Left lobe of liver (tissue), 2 donors: ENCODE results near the gene SEC23A. TPM values are rescaled to one million over a fixed set of nuclear protein-coding genes. Genes with fewer than 3 reads are reported as not detected.
"Not testable (repeated sequence)": the region's sequence is repeated elsewhere in the genome, so short reads cannot be mapped to it uniquely, and the experiment has no call there.

ENCODE experiments used
- ATAC-seq: fragments of 200-7000 bp; cut with Tn5 transposase; one replicate; pipeline ENCODE4 v1.9.1; 2020; ENCODE audit warnings: mild to moderate bottlenecking, moderate library complexity
- DNase-seq: peaks from one replicate; pipeline ENCODE4 v3.0.0-alpha.2; 2020; ENCODE audit warnings: low spot score
- total RNA-seq: library from RNA; stranded (reverse); gene quantifications from one replicate; pipeline ENCODE4 v1.2.1, GENCODE V29; 2021
- donor health status: DM: no; HTN: no; CAD: no; lungs with moderate emphysema.
- donor health status: DM: no; HTN: yes; CAD: no.

SEC23A gene
- 67.7 TPM for total RNA-seq

DNA sequence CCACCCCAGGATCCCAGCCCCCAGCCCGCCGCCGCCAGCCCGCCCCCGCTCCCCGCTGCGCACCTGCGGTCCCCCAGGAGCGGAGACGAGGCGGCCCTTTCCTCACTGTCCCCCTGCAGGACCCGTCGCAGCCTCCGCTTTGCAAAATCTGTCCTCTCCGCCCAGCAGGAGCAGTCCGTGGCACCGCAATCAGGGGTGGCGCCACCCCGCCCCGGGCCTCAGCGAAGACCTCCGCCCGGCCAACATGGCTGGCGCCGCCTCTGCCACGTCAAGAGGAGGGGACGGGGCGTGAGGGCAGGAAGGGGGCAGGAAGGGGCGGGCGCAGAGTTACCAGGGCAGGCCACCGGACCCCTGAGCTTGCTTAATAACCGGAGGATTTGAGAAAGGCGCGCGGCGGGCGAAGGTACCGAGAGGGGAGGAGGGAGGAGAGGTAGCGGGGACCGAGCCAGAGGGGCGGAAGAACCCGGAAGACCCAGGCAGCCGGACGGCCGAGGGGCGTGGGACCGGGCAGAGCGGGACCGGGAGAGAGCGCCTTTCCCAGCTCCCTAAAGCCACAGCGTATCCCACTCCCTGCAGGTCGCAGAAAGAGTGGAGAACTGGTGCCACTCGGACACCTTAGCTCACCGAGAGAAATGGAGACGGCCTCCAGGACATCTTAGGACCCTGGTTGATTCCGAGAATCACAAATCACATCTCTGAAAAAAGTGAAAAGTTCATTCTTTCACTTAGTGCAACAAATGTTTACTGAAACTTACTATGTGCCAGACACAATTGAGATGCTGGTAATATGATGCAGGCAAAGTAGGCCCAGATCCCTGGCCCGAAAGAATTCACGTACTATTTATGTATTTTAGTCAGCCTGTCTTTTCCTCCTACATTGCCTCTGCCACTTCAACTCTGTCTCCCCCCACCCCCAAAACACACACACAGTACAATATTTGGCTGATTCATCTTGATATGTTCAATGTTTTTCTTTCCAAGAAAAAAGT lies at the start of gene SEC23A:
Gene SEC23A, minus strand, starts transcription at position 267 of the 989 bp plus-strand sequence. CDS start 7,117 bp downstream, outside the sequence.
- ATAC-seq (peak; percentile 95), DNase-seq (peak; percentile 95)

DNA sequence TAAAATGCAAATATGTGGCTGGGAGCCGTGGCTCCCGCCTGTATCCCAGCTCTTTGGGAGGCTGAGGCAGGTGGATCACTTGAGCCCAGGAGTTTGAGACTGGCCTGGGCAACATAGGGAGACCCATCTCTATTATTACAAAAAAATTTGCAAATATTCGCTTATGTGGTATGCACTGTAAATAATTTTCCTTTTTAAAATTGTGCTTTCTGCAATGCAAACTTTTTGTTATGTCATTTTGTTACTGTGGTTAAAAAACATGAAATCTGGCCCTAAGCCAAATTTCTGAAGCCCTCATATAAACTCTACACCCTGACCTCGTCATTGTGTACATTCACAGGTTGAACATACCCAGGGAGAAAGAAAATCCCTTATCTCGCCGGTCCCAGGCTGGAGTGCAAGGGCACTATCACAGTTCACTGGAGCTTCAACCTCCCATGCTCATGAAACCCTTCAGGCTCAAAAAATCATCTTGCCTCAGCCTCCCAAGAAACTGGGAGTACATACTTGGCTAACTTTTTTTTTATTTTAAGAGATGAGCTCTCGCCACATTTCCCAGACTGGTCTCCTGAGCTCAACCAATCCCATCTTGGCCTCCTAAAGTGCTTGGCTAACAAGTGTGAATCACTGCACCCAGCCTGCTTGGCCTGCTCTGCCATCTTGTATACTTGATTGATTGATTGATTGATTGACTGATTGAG lies 42.4 kb upstream of the SEC23A start:
- ATAC-seq, result peak; percentile 86
- no peak for DNase-seq

DNA sequence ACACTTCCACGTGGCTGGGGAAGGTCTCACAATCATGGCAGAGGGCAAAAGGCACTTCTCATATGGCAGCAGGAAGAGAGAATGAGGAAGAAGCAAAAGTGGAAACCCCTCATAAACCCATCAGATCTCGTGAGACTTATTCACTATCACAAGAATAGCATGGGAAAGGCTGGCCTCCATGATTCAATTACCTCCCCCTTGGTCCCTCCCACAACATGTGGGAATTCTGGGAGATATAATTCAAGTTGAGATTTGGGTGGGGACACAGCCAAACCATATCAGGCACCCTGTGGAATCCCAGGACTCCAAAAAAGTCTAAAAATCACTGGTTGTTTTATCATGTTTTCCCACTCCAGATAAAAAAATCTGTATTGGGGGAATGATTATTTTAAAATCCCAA lies 40.2 kb upstream of the SEC23A start:
- DNase-seq, ATAC-seq: not testable (repeated sequence)

DNA sequence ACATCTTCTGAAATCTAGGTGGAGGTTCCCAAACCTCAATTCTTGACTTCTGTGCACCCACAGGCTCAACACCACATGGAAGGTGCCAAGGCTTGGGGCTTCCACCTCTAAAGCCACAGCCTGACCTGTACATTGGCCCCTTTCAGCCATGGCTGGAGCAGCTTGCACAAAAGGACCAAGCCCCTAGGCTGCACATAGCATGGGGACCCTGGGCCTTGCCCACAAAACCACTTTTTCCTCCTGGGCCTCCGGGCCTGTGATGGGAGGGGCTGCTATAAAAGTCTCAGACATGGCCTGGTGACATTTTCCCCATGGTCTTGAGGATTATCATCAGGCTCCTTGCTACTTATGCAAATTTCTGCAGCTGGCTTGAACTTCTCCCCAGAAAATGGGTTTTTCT lies 38.6 kb upstream of the SEC23A start:
- DNase-seq, ATAC-seq: not testable (repeated sequence)

DNA sequence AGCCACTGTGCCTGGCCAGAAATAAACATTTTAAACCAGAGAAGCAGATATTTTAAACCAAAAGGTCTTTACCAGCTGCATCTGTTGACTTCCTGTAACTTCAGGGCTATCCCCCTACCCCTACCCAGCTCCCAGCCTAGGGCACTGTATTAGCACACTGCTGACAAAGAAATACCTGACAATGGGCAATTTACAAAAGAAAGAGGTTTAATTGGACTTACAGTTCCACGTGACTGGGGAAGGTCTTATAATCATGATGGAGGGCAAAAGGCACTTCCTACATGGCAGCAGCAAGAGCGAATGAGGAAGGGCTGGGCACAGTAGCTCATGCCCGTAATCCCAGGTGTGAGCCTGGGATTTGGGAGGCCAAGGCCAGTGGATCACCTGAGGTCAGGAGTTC lies 37.1 kb upstream of the SEC23A start:
- ATAC-seq (no peak), DNase-seq (no peak)

DNA sequence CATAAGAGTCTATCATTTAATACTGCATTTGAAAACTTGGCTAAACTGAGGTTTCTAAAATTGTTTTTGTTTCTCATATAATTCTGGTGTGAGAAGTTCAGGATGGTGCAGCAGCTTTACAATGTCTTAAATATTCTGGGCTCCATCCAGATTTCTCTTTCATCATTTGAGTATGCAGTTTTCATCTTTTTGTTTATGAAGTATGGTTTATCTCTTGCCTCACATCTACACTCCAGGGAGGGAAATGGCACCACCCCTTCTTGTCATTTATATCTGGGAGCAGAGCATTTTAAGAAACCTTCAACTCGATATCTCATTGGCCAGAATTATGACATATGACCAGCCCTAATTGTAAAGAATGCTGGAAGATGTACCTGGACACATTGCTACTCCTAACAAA lies 35.4 kb upstream of the SEC23A start:
- no peak for ATAC-seq
- no peak for DNase-seq

DNA sequence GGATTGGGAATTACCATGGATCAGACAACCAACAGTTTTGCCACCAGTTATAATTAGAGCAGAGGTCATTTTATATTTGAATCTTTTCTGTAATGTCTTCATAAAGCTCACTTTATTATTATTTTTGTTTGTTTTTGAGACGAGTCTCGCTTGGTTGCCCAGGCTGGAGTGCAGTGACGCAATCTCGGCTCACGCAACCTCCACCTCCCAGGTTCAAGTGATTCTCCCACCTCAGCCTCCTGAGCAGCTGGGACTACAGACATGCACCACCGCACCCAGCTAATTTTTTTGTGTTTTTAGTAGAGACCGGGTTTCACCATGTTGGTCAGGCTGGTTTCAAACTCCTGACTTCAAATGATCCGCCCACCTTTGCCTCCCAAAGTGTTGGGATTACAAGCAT lies 34.8 kb upstream of the SEC23A start:
- not testable (repeated sequence) for DNase-seq, ATAC-seq

DNA sequence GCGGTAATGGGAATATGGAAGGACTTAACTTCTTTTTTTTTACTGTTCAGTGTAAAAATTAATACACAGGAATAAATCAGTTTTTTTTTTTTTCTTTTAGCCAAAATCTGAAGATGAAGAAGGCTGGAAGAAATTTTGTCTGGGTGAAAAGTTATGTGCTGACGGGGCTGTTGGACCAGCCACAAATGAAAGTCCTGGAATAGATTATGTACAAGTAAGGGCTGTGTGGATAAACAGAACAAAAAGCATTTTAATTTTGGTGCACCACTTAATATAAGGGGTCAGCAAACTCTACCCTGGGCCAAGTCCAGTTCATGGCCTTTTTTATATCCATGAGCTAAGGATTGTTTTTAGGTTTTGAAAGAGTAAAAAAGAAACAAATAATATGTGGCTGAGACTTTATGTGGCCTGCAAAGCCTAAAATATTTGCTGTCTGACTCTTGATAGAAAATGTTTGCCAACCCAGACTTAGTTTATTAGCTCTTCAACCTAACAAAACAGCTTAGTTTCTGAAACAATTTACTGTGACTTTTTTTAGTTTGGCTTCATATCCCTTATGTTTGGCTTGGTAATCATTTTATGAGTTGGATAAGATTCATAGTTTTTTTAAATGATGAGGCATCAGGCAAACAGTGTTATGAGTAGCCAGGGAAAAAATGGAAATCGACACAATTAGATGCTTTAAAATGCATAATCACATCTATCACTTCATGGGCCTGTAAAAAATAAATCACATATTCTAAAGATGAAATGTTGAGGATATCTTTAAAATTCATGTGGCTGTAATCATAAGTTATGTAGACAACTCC lies 19.5 kb upstream of the SEC23A start:
- ATAC-seq, result no peak
- no peak for DNase-seq

DNA sequence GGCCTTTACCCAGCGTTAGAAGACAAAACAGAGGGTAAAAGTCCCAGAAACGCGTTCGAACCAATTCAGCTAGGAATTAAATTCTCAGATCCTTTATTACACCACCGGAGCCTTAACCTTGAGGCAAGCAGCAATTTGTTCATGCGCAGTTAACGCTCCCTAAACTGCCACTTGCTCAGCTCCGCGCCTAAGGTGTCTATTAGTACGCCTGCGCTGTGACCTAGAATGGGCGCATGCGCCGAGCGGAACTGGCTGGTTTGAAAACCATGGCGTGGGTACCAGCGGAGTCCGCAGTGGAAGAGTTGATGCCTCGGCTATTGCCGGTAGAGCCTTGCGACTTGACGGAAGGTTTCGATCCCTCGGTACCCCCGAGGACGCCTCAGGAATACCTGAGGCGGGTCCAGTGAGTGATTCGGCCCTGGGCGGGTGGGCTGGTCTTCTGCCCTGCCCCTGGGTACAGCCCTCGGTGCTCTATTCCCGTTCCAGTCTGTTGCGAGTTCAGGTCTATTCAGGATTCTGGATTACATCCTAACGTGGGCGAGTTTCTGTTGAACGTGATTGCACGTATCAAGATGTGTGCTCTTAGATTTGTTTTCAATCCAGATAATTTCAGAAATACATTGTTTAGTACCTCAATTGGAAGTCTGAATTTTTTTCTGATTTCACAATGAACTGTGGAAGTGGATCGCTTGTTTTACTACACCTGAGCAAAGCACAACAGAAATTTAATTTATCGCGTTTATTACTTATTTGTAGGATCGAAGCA lies 11.2 kb upstream of the SEC23A start, which contains the start of gene GEMIN2:
Gene GEMIN2, plus strand, starts transcription at position 251 of the 766 bp plus-strand sequence. Its CDS starts 16 bp downstream, at position 267.
- peak; percentile 98 for ATAC-seq
- DNase-seq, result peak; percentile 95

DNA sequence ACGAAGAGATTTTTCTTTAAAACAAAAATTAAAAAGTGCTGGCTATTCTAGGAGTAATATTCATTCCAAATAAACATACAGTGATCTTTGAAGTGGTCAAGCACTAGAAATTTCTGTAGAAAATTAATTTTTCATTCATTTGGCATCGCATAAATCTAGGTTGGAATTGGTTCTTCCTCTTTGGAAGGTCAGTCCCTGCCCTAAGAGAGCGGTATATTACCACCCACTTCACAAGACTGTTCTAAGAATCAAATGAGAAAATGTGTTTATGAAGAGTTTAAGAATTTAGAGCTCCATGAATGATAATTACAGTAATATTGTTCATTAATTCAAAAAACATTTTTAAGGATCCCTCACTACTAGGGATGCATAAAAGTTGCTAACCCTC lies 10.6 kb upstream of the SEC23A start:
- DNase-seq (no peak), ATAC-seq (no peak)

DNA sequence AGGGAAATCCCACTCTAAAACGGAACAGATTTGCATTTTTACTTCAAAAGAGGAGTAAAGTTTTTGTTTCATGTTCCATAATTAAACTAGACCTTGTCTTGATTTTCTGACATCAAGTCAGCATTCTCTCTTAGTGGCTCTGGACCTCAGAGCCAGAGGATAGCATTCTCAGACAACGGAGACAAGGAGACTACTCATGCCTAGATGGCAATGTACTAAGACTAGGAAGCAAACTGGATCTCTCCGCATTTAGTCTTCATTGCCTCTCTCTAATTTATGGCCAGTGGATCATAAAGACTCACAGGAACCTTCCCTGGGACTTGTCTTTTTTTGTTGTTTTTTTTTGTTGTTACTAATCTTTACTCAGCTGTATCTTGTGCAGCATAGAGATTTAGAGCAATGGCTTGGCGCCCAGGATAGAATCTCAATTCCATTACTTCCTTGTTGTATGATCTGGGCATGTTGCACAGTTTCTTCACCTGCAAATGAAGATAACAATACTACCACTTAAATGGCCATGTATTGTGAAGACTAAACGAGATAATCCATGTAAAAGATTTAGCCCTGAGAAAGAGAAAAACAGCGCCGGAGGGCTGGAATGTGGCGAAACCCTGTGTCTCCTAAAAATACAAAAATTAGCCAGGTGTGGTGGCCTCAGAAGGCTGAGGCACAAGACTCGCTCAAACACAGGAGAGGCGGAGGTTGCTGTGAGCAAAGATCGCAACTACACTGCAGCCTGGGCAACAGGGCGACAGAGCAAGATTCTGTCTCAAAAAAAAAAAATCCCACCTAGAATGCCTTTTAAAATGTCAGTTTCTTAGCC lies 7.1 kb upstream of the SEC23A start:
- ATAC-seq (no peak), DNase-seq (no peak)

DNA sequence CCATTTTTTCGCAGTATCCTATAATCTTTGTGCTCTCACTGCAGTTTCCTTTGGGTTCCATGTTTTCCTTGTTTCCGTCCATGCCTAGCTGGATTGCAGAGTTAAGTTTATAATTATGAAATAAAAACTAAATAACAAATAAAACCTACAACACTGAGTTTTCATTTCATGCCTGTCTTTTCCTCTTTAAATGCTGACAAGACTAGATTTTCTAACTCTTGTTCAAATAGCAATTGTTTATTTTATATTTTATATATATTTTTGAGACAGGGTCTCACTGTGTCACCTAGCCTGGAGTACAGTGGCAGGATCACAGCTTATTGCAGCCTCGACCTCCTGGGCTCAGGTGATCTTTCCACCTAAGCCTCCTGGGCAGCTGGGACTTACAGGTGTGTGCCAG lies 5.8 kb upstream of the SEC23A start:
- DNase-seq (no peak), ATAC-seq (no peak)

DNA sequence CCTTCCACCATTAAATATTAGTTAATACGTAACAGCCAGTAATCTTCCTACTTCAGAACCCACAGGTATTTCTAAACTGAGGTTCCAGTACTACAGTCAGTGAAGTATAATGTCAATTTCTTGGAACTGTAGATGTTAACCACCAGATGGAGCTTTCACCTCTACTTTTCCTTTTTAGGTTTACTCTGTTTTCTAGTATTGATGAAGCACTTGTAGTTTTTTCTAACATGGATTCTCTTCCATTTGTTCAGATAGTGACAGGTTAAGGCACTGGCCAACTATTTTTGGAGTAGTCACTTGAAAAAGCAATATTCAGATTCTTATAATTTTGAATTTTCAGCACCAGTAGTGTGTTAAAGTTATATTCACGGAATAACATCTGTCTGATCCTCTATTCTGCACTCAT lies 4.6 kb upstream of the SEC23A start:
- ATAC-seq (peak; percentile 29), DNase-seq (no peak)

DNA sequence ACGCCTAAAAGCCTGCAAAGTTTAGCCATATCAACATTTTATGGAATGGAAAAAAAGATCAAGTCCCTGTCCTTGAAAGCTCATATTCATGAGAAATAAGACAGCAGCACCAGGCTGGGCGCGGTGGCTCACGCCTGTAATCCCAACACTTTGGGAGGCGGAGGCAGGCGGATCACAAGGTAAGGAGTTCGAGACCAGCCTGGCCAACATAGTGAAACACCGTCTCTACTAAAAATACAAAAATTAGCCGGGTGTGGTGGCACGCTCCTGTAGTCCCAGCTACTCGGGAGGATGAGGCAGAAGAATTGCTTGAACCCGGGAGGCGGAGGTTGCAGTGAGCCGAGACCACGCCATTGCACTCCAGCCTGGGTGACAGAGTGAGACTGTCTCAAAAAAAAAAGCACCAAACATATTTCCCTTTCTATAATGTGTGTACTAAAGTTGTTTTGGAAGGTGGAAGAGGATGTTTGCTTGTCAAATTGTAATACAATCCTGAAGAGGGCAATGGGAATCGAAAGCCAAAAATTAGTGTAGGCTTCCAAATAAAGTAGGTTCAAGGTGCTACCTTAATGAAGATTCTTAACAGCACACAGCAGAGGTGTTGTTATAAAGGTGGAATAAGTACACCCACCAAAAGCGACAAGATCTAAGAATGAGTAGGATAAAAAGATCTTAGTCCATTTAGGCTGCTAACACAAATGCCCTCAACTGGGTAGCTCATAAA lies 1.2 kb upstream of the SEC23A start:
- not testable (repeated sequence) for ATAC-seq

DNA sequence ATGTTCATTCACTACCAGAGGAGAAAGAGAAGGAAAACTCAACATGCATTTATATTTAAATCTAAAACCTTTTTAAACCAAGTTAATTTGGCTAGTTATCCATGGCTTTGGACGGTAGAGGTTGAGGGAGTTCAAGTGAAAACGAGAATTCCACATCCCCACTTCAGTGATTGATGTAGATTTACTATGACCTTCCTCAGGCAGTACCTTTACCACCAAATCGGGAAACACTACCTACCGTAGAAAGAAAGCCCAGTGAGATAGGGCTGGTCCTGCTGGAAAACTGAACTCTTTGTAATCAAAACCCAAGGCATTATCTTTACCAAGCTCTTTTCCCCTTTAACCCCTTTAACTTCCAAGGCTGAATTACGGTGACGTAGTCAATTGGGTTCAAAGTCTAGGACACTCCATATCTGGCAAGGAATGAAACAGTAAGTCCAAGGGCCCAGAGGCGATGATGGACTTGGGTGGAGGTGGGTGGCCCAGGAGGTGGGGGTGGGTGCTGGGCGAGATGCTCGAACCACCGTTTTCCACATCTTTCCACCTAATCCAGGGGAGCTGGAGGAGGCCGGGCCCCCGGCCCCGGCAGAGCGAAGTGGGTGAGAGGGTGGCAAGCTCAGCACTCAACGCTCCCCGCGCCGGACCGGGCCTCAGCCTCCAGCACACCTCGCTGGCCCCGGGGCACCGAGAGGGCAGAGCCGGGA lies 618 bp downstream of the SEC23A start:
- peak; percentile 74 for ATAC-seq

More for the DNA sequence above, 1.2 kb upstream of the SEC23A start:
- DNase-seq, result not testable (repeated sequence)

DNA sequence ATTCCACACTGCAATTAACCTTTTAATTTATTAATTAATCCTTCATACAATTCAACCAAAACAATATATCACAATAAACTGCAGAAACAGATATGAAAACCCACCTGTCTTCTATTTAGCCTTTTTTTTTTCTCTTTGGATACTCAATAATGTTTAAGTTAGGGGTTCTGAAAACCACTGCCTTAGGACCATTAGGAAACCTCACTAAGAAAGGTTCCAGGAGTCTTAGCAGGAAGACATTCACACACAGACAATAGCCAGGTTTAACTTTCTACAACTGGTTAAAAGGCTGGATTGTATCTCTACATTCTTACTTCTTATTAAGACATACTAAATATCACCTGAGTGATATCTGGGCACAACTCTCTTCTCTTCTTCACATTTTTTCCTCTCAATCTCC lies 3.3 kb downstream of the SEC23A start:
- ATAC-seq (no peak), DNase-seq (no peak)

More for the DNA sequence above, 618 bp downstream of the SEC23A start:
- DNase-seq, result no peak

DNA sequence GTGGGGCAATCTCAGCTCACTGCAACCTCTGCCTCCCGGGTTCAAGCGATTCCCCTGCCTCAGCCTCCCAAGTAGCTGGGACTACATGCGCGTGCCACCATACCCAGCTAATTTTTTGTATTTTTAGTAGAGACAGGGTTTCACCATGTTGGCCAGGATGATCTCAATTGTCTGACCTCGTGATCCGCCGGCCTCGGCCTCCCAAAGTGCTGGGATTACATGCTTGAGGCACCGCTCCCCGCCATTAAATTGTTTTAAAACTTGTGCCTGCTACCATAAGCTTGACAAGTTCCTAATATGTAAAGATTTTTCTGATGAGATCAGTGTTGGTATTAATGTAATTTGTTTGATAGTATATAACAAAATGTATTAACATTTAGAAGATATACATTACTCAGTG lies 3.8 kb downstream of the SEC23A start:
- not testable (repeated sequence) for ATAC-seq, DNase-seq

DNA sequence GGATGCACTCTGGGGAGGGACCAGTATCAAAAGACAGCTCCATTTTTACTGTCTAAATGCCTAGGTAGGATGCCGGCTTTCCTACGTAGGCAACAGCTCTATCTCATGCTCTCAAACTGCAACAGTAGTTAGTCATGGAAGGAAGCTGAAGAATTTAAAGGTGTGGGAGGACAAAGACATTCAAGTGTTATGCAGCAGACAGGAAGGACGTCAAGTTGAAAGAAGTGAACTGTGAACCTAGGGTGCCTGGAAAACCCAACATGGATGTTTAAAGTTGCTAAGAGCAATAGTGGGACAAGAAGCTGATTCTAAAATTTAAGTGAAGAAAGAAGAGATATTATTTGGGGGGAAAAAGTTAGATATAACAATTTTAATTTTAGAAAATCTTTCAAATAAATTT lies 5.9 kb downstream of the SEC23A start:
- DNase-seq (no peak), ATAC-seq (no peak)
